ENCODE data around the gene IFI35. TPM values are rescaled to one million over a fixed set of nuclear protein-coding genes. Genes with fewer than 3 reads are reported as not detected.
"Not testable (repeated sequence)": the region's sequence is repeated elsewhere in the genome, so short reads cannot be mapped to it uniquely, and the experiment has no call there.

Gene IFI35
- polyA plus RNA-seq, 6 donors from 2014 or later, result 47.6 to 83.6 (median 59.1) TPM

- DNase-seq (peak; percentile 80), ATAC-seq (ENCODE audit: low read depth in 2 of 2) (peak; percentile 74 to 75)
- H3K27me3 Mint-ChIP-seq, result no peaks in the 10 kb centered on the region
- H3K36me3 Mint-ChIP-seq, result peaks cover 0 to 4% of the 10 kb centered on the region in 2 donors
- peak overlapping the region; percentile 66 to 96 (median 92) for H3K27ac Mint-ChIP-seq
- H3K9me3 Mint-ChIP-seq, result no peaks in the 10 kb centered on the region
- peak overlapping the region; percentile 75 to 91 (median 86) for H3K4me3 Mint-ChIP-seq
- H3K4me1 Mint-ChIP-seq, result peaks cover 36 to 74% (median 45%) of the 10 kb centered on the region in 3 donors
Measured at GRCh38 chr17:42985225-42985624, 21.4 kb upstream of the IFI35 start.

- no peaks in the 10 kb centered on the region for H3K9me3 Mint-ChIP-seq
- DNase-seq (no peak), ATAC-seq (ENCODE audit: low read depth in 2 of 2) (no peak)
- H3K27ac Mint-ChIP-seq, result peak overlapping the region in 4 of 6 donors; percentile 6 to 54 (median 34)
- peaks cover 0 to 12% of the 10 kb centered on the region in 2 donors for H3K36me3 Mint-ChIP-seq
- no peak overlapping the region for H3K4me3 Mint-ChIP-seq
- peaks cover 20 to 53% (median 36%) of the 10 kb centered on the region in 3 donors for H3K4me1 Mint-ChIP-seq
- no peaks in the 10 kb centered on the region for H3K27me3 Mint-ChIP-seq
Measured at GRCh38 chr17:42989141-42989540, 17.4 kb upstream of the IFI35 start.

GRCh38 chr17:42989726-42990652, 16.6 kb upstream of the IFI35 start:
- Mint-ChIP-seq H3K4me1 (peaks cover 20 to 48% (median 34%) of the 10 kb centered on the region in 3 donors), H3K4me3 (peak overlapping the region in 1 of 8 donors; percentile 39), H3K36me3 (peaks cover 0 to 12% of the 10 kb centered on the region in 2 donors), H3K27me3 (no peaks in the 10 kb centered on the region), H3K27ac (peak overlapping the region in 5 of 6 donors; percentile 49 to 96 (median 75)), H3K9me3 (no peaks in the 10 kb centered on the region)
- ATAC-seq (ENCODE audit: low read depth in 2 of 2) (no peak), DNase-seq (no peak)

- Mint-ChIP-seq H3K4me1 (peaks cover 17 to 41% (median 28%) of the 10 kb centered on the region in 3 donors), H3K27ac (peak overlapping the region in 2 of 6 donors; percentile 11 to 69), H3K4me3 (peak overlapping the region in 1 of 8 donors; percentile 5), H3K27me3 (no peaks in the 10 kb centered on the region), H3K36me3 (peaks cover 0 to 12% of the 10 kb centered on the region in 2 donors), H3K9me3 (no peaks in the 10 kb centered on the region)
- ATAC-seq (ENCODE audit: low read depth in 2 of 2) (no peak), DNase-seq (no peak)
Measured at GRCh38 chr17:42991471-42991870, 15.1 kb upstream of the IFI35 start.

- no peak for ATAC-seq (ENCODE audit: low read depth in 2 of 2)
- DNase-seq, result no peak
- peak overlapping the region in 1 of 6 donors; percentile 11 for H3K27ac Mint-ChIP-seq
- H3K27me3 Mint-ChIP-seq, result no peaks in the 10 kb centered on the region
- no peak overlapping the region for H3K4me3 Mint-ChIP-seq
- H3K36me3 Mint-ChIP-seq, result peaks cover 0 to 12% of the 10 kb centered on the region in 2 donors
- H3K9me3 Mint-ChIP-seq, result no peaks in the 10 kb centered on the region
- H3K4me1 Mint-ChIP-seq, result peaks cover 19 to 40% (median 34%) of the 10 kb centered on the region in 3 donors
Measured at GRCh38 chr17:42992872-42993271, 13.7 kb upstream of the IFI35 start.

- Mint-ChIP-seq H3K36me3 (peaks cover 0 to 12% of the 10 kb centered on the region in 2 donors), H3K27ac (peak overlapping the region in 1 of 6 donors; percentile 63), H3K4me1 (peaks cover 26 to 49% (median 42%) of the 10 kb centered on the region in 3 donors)
- H3K27me3 Mint-ChIP-seq; H3K9me3 Mint-ChIP-seq; H3K4me3 Mint-ChIP-seq; ATAC-seq (ENCODE audit: low read depth in 2 of 2); DNase-seq: not testable (repeated sequence)
Measured at GRCh38 chr17:42993913-42994312, 12.7 kb upstream of the IFI35 start.

GRCh38 chr17:42997390-42997983, 9.1 kb upstream of the IFI35 start:
- Mint-ChIP-seq H3K36me3 (no peaks in the 10 kb centered on the region), H3K27ac (peak overlapping the region; percentile 96 to 98 (median 98)), H3K4me3 (peak overlapping the region; percentile 89 to 98 (median 92)), H3K4me1 (peaks cover 29 to 47% (median 37%) of the 10 kb centered on the region in 3 donors), H3K9me3 (peaks cover 0 to 1% (median 0%) of the 10 kb centered on the region in 7 donors), H3K27me3 (no peaks in the 10 kb centered on the region)
- DNase-seq, result no peak
- ATAC-seq (ENCODE audit: low read depth in 2 of 2), result no peak

GRCh38 chr17:42997984-42998938, 8.3 kb upstream of the IFI35 start, which contains the start of gene RPL27:
TSS of gene RPL27 (plus strand) at chr17:42998419. CDS start at chr17:42998751, 332 bp downstream.
- DNase-seq, result peak; percentile 97
- peak within 1 kb of the TSS; percentile 96 to 98 (median 98) for H3K27ac Mint-ChIP-seq
- peak; percentile 92 to 93 for ATAC-seq (ENCODE audit: low read depth in 2 of 2)
- H3K36me3 Mint-ChIP-seq, result no peaks in the 10 kb centered on the region
- peak within 1 kb of the TSS; percentile 89 to 98 (median 92) for H3K4me3 Mint-ChIP-seq
- H3K27me3 Mint-ChIP-seq, result no peaks in the 10 kb centered on the region
- peaks cover 0 to 1% (median 0%) of the 10 kb centered on the region in 7 donors for H3K9me3 Mint-ChIP-seq
- peaks cover 29 to 43% (median 37%) of the 10 kb centered on the region in 3 donors for H3K4me1 Mint-ChIP-seq

- Mint-ChIP-seq H3K9me3 (peaks cover 0 to 1% (median 0%) of the 10 kb centered on the region in 7 donors), H3K27me3 (no peaks in the 10 kb centered on the region), H3K4me3 (peak overlapping the region; percentile 89 to 98 (median 92)), H3K27ac (peak overlapping the region; percentile 96 to 98 (median 98)), H3K4me1 (peaks cover 29 to 43% (median 37%) of the 10 kb centered on the region in 3 donors), H3K36me3 (no peaks in the 10 kb centered on the region)
- no peak for DNase-seq
- no peak for ATAC-seq (ENCODE audit: low read depth in 2 of 2)
Measured at GRCh38 chr17:42999003-42999525, 7.5 kb upstream of the IFI35 start.

- H3K27ac Mint-ChIP-seq, result peak overlapping the region in 3 of 6 donors; percentile 41 to 66 (median 61)
- not testable (repeated sequence) for H3K27me3 Mint-ChIP-seq; H3K9me3 Mint-ChIP-seq; H3K36me3 Mint-ChIP-seq; DNase-seq; ATAC-seq (ENCODE audit: low read depth in 2 of 2)
- H3K4me3 Mint-ChIP-seq, result peak overlapping the region in 1 of 8 donors; percentile 36
- peaks cover 19 to 36% (median 25%) of the 10 kb centered on the region in 3 donors for H3K4me1 Mint-ChIP-seq
Measured at GRCh38 chr17:43000894-43001293, 5.7 kb upstream of the IFI35 start.

GRCh38 chr17:43003542-43004172, 2.9 kb upstream of the IFI35 start:
- Mint-ChIP-seq H3K4me3 (peak overlapping the region in 1 of 8 donors; percentile 29), H3K36me3 (no peaks in the 10 kb centered on the region)
- no peak for ATAC-seq (ENCODE audit: low read depth in 2 of 2)

More at GRCh38 chr17:43003542-43004172, 2.9 kb upstream of the IFI35 start:
- Mint-ChIP-seq H3K4me1 (peaks cover 17 to 40% (median 20%) of the 10 kb centered on the region in 3 donors), H3K27me3 (no peaks in the 10 kb centered on the region), H3K27ac (peak overlapping the region in 3 of 6 donors; percentile 38 to 89 (median 56)), H3K9me3 (peaks cover 0 to under 1% (median 0%) of the 10 kb centered on the region in 7 donors)
- DNase-seq, result no peak

Measured in naive B cell (primary cell).